Esophagus squamous epithelium (tissue), 5 donors: ENCODE results near the gene PRKCA. TPM values are rescaled to one million over a fixed set of nuclear protein-coding genes. Genes with fewer than 3 reads are reported as not detected.
"Not testable (repeated sequence)": the region's sequence is repeated elsewhere in the genome, so short reads cannot be mapped to it uniquely, and the experiment has no call there.

Experiments used
- DNase-seq: peaks from one replicate; lab custom pipeline; 2025; lab: John Stamatoyannopoulos, UW
- H3K27ac ChIP-seq, 4 donors: fragments of 200-600 bp; sonication (generic); one replicate each; pipeline ENCODE4 v1.5.1; 2016 to 2019; ENCODE audit warnings: mild to moderate bottlenecking in 1 of 4
- H3K27me3 ChIP-seq, 4 donors: fragments of 200-600 bp; sonication (generic); 1 replicate in 3 of 4; 2 replicates in 1 of 4; pipeline versions ENCODE4 v1.5.1 to v1.6.0; 2017 to 2021; ENCODE audit warnings: antibody characterized with exemption in 1 of 4
- H3K36me3 ChIP-seq, 3 donors: fragments of 200-600 bp; sonication (generic); one replicate each; pipeline ENCODE4 v1.5.1; 2016 to 2019
- H3K4me1 ChIP-seq, 3 donors: fragments of 200-600 bp; sonication (generic); one replicate each; pipeline ENCODE4 v1.5.1; 2017 to 2019
- H3K4me3 ChIP-seq, 4 donors: fragments of 200-600 bp; sonication (generic); 1 replicate in 3 of 4; 2 replicates in 1 of 4; pipeline ENCODE4 v1.5.1; 2016 to 2019; ENCODE audit warnings: mild to moderate bottlenecking in 2 of 4, moderate library complexity in 1 of 4
- H3K9me3 ChIP-seq, 3 donors: fragments of 200-600 bp; sonication (generic); one replicate each; pipeline ENCODE4 v1.5.1; 2016 to 2019
- CTCF ChIP-seq, 6 experiments: fragments of 450-650 bp in 4 of 6; fragments of 200-600 bp in 2 of 6; sonication (generic) in 2 of 6; IDR thresholded peaks; one replicate each; pipeline ENCODE4 v1.5.1; 2016 to 2019; ENCODE audit warnings: antibody characterized with exemption in 6 of 6, mild to moderate bottlenecking in 4 of 6, moderate library complexity in 4 of 6
- POLR2A ChIP-seq, 4 donors: fragments of 450-650 bp; IDR thresholded peaks; one replicate each; pipeline ENCODE4 v1.6.1; 2017; ENCODE audit warnings: antibody characterized with exemption in 4 of 4, mild to moderate bottlenecking in 4 of 4, moderate library complexity in 3 of 4
- WGBS, 2 donors: methylation state at CpG; one replicate each; pipeline ENCODE4 v1.1.5; 2018; 5-methylcytosine and 5-hydroxymethylcytosine counted together
- intact Hi-C: fragments of 100-400 bp; cut with DNase I; formaldehyde crosslinking; loops from one replicate; pipeline ENCODE4 v1.15.0; 2022
- total RNA-seq, 4 donors: library from RNA; depleted of rRNA; stranded (reverse); fragments of >200 nt; gene quantifications; one replicate each; pipeline ENCODE4 v1.1.0, GENCODE V29; 2016
- donor health status: DM: yes; HTN: yes; CAD: no.

PRKCA gene
- total RNA-seq, 4 donors from 2014 or later = 2.4 to 9.2 (median 4.2) TPM

- DNase-seq = no peak
- H3K4me3 ChIP-seq = no peak overlapping the region
- WGBS, 2 donors = 77 to 78% methylated on average over 6 of the region's 6 CpGs
- intact Hi-C loops = no loop called here
- no peak overlapping the region for H3K27ac ChIP-seq
- H3K4me1 ChIP-seq = peaks cover 0 to 6% (median 0%) of the 10 kb centered on the region in 3 donors
- H3K9me3 ChIP-seq = no peaks in the 10 kb centered on the region
- TF ChIP-seq POLR2A (IDR thresholded peaks at IDR 0.05) (no peak), CTCF (IDR thresholded peaks at IDR 0.05) (no peak)
- H3K36me3 ChIP-seq = no peaks in the 10 kb centered on the region
- no peaks in the 10 kb centered on the region for H3K27me3 ChIP-seq
Observed at GRCh38 chr17:66619206-66619605, 316.8 kb downstream of the PRKCA start.

- Histone ChIP-seq H3K4me1 (no peaks in the 10 kb centered on the region), H3K9me3 (no peaks in the 10 kb centered on the region), H3K27me3 (no peaks in the 10 kb centered on the region), H3K27ac (no peak overlapping the region), H3K4me3 (no peak overlapping the region), H3K36me3 (no peaks in the 10 kb centered on the region)
- intact Hi-C loops = no loop called here
- WGBS, 2 donors = 74 to 83% methylated on average over 2 of the region's 2 CpGs
- DNase-seq = no peak
- TF ChIP-seq POLR2A (IDR thresholded peaks at IDR 0.05) (no peak), CTCF (IDR thresholded peaks at IDR 0.05) (no peak)
Observed at GRCh38 chr17:66620528-66620927, 318.1 kb downstream of the PRKCA start.

- H3K9me3 ChIP-seq, H3K27me3 ChIP-seq, H3K4me1 ChIP-seq, intact Hi-C loops, H3K36me3 ChIP-seq, H3K4me3 ChIP-seq, DNase-seq, H3K27ac ChIP-seq: not testable (repeated sequence)
- WGBS, 2 donors = 75 to 86% methylated on average over 2 of the region's 2 CpGs
Observed at GRCh38 chr17:66624630-66625029, 322.2 kb downstream of the PRKCA start.

- no peak overlapping the region for H3K27ac ChIP-seq
- no peaks in the 10 kb centered on the region for H3K27me3 ChIP-seq
- H3K9me3 ChIP-seq = no peaks in the 10 kb centered on the region
- H3K36me3 ChIP-seq = no peaks in the 10 kb centered on the region
- WGBS, 2 donors = 62 to 65% methylated on average over 2 of the region's 2 CpGs
- DNase-seq = no peak
- TF ChIP-seq CTCF (IDR thresholded peaks at IDR 0.05) (peak in 5 of 6 experiments; percentile 14 to 64 (median 33)), POLR2A (IDR thresholded peaks at IDR 0.05) (no peak)
- no peak overlapping the region for H3K4me3 ChIP-seq
- no peaks in the 10 kb centered on the region for H3K4me1 ChIP-seq
- intact Hi-C loops = no loop called here
Observed at GRCh38 chr17:66625311-66625767, 322.9 kb downstream of the PRKCA start.

- Histone ChIP-seq H3K36me3 (no peaks in the 10 kb centered on the region), H3K4me1 (no peaks in the 10 kb centered on the region), H3K4me3 (no peak overlapping the region), H3K9me3 (no peaks in the 10 kb centered on the region), H3K27ac (no peak overlapping the region), H3K27me3 (no peaks in the 10 kb centered on the region)
- WGBS, 2 donors = 54 to 57% methylated on average over 4 of the region's 4 CpGs
- no peak for DNase-seq
- TF ChIP-seq CTCF (IDR thresholded peaks at IDR 0.05) (no peak), POLR2A (IDR thresholded peaks at IDR 0.05) (no peak)
- intact Hi-C loops = no loop called here
Observed at GRCh38 chr17:66627985-66628384, 325.6 kb downstream of the PRKCA start.

- Histone ChIP-seq H3K27ac (no peak overlapping the region), H3K9me3 (no peaks in the 10 kb centered on the region), H3K4me1 (no peaks in the 10 kb centered on the region), H3K27me3 (no peaks in the 10 kb centered on the region), H3K4me3 (no peak overlapping the region), H3K36me3 (no peaks in the 10 kb centered on the region)
- no peak for DNase-seq
- WGBS, 2 donors = 73 to 82% methylated on average over 3 of the region's 3 CpGs
- intact Hi-C loops = no loop called here
- TF ChIP-seq POLR2A (IDR thresholded peaks at IDR 0.05) = no peak
- TF ChIP-seq CTCF (IDR thresholded peaks at IDR 0.05) = no peak
Observed at GRCh38 chr17:66629762-66630161, 327.3 kb downstream of the PRKCA start.
